Fibroblast of skin of left biceps (primary cell): ENCODE data around the gene STK24.
A peak's percentile ranks its signal among the peaks of the same experiment; 100 is the strongest.

Source experiments
- DNase-seq, 2 experiments: peaks; one replicate each; pipeline ENCODE4 v3.0.0-alpha.2; 2013; ENCODE audit warnings: low read depth in 2 of 2

Gene STK24

GRCh38 chr13:98490195-98490836 is 86.6 kb downstream of the STK24 start:
- DNase-seq: no peak

GRCh38 chr13:98489446-98490194 is 87.3 kb downstream of the STK24 start:
- DNase-seq: no peak

- no peak for DNase-seq
Observed at GRCh38 chr13:98488736-98489135, 88.2 kb downstream of the STK24 start.

- DNase-seq: no peak
Observed at GRCh38 chr13:98487522-98487921, 89.4 kb downstream of the STK24 start.

GRCh38 chr13:98487016-98487415 is 89.9 kb downstream of the STK24 start:
- no peak for DNase-seq

- no peak for DNase-seq
Observed at GRCh38 chr13:98486412-98486811, 90.5 kb downstream of the STK24 start.

GRCh38 chr13:98485561-98485960 is 91.3 kb downstream of the STK24 start:
- no peak for DNase-seq

- DNase-seq: peak in 1 of 2 experiments; percentile 47
Observed at GRCh38 chr13:98484289-98485219, 92.4 kb downstream of the STK24 start.

- DNase-seq: no peak
Observed at GRCh38 chr13:98483601-98484288, 93.2 kb downstream of the STK24 start.

- DNase-seq: no peak
Observed at GRCh38 chr13:98482476-98483444, 94.1 kb downstream of the STK24 start.

- no peak for DNase-seq
Observed at GRCh38 chr13:98480915-98481877, 95.7 kb downstream of the STK24 start.

- no peak for DNase-seq
Observed at GRCh38 chr13:98479496-98480003, 97.4 kb downstream of the STK24 start.

- DNase-seq: no peak
Observed at GRCh38 chr13:98478189-98479129, 98.4 kb downstream of the STK24 start.

- peak in 1 of 2 experiments; percentile 40 for DNase-seq
Observed at GRCh38 chr13:98476538-98476966, 100.4 kb downstream of the STK24 start.

- no peak for DNase-seq
Observed at GRCh38 chr13:98476106-98476505, 100.8 kb downstream of the STK24 start.

- DNase-seq: no peak
Observed at GRCh38 chr13:98475522-98475921, 101.4 kb downstream of the STK24 start.

- DNase-seq: no peak
Observed at GRCh38 chr13:98474761-98475160, 102.1 kb downstream of the STK24 start.

- no peak for DNase-seq
Observed at GRCh38 chr13:98474292-98474691, 102.6 kb downstream of the STK24 start.
